ENCODE results near the gene MAJIN. TPM values are rescaled to one million over a fixed set of nuclear protein-coding genes. Genes with fewer than 3 reads are reported as not detected.

Gene MAJIN
- total RNA-seq, 2 experiments from 2014 or later, result 0.29 to 0.37 TPM

- H3K9me3 Mint-ChIP-seq, result no peaks in the 10 kb centered on the region
- peaks cover 6% of the 10 kb centered on the region for H3K36me3 Mint-ChIP-seq (ENCODE audit: low read depth)
- peak; percentile 95 for DNase-seq
- intact Hi-C loops (cut with micrococcal nuclease), result loop anchor here (1.0 kb wide), 1 partner anchor 47 kb away; no protein-coding TSS in a partner anchor
- no peak overlapping the region for H3K4me3 Mint-ChIP-seq
- no peak overlapping the region for H3K27ac Mint-ChIP-seq
- peaks cover 2% of the 10 kb centered on the region for H3K4me1 Mint-ChIP-seq (ENCODE audit: low read depth)
- no peaks in the 10 kb centered on the region for H3K27me3 Mint-ChIP-seq (ENCODE audit: low read depth)
- CTCF ChIA-PET, result interaction anchor here (0.5 to 30.8 kb wide), 9 partner anchors 9 to 1187 kb away, joined by 3 to 992 read pairs (median 4); partner anchors contain the start of gene CDC42BPG
Observed at GRCh38 chr11:64894070-64894811, 77.7 kb downstream of the MAJIN start.

GRCh38 chr11:64893194-64894069, 78.5 kb downstream of the MAJIN start:
- Mint-ChIP-seq H3K36me3 (ENCODE audit: low read depth) (peaks cover 5% of the 10 kb centered on the region), H3K27me3 (ENCODE audit: low read depth) (no peaks in the 10 kb centered on the region), H3K9me3 (no peaks in the 10 kb centered on the region), H3K4me1 (ENCODE audit: low read depth) (peaks cover 2% of the 10 kb centered on the region), H3K27ac (no peak overlapping the region), H3K4me3 (no peak overlapping the region)
- DNase-seq, result no peak
- intact Hi-C loops (cut with micrococcal nuclease), result loop anchor here (1.0 kb wide), 1 partner anchor 46 kb away; no protein-coding TSS in a partner anchor
- CTCF ChIA-PET, result interaction anchor here (0.5 to 30.8 kb wide), 8 partner anchors 8 to 1188 kb away, joined by 3 to 992 read pairs (median 4); partner anchors contain the start of genes ARL2 and CDC42BPG

GRCh38 chr11:64892838-64893193, 79.1 kb downstream of the MAJIN start:
- intact Hi-C loops (cut with micrococcal nuclease), result no loop called here
- H3K4me1 Mint-ChIP-seq (ENCODE audit: low read depth), result peaks cover 6% of the 10 kb centered on the region
- H3K27me3 Mint-ChIP-seq (ENCODE audit: low read depth), result no peaks in the 10 kb centered on the region
- CTCF ChIA-PET, result interaction anchor here (0.8 to 30.8 kb wide), 4 partner anchors 8 to 219 kb away, joined by 3 to 992 read pairs (median 9); partner anchors contain the start of genes ARL2, CDC42BPG and TM7SF2
- no peak for DNase-seq
- no peaks in the 10 kb centered on the region for H3K9me3 Mint-ChIP-seq
- peaks cover 4% of the 10 kb centered on the region for H3K36me3 Mint-ChIP-seq (ENCODE audit: low read depth)
- no peak overlapping the region for H3K4me3 Mint-ChIP-seq
- no peak overlapping the region for H3K27ac Mint-ChIP-seq

- no peak for DNase-seq
- H3K36me3 Mint-ChIP-seq (ENCODE audit: low read depth), result peaks cover 4% of the 10 kb centered on the region
- no peak overlapping the region for H3K4me3 Mint-ChIP-seq
- H3K27ac Mint-ChIP-seq, result no peak overlapping the region
- H3K27me3 Mint-ChIP-seq (ENCODE audit: low read depth), result no peaks in the 10 kb centered on the region
- no peaks in the 10 kb centered on the region for H3K9me3 Mint-ChIP-seq
- peaks cover 9% of the 10 kb centered on the region for H3K4me1 Mint-ChIP-seq (ENCODE audit: low read depth)
- intact Hi-C loops (cut with micrococcal nuclease), result no loop called here
- CTCF ChIA-PET, result interaction anchor here (0.8 to 30.8 kb wide), 4 partner anchors 7 to 220 kb away, joined by 3 to 992 read pairs (median 9); partner anchors contain the start of genes ARL2, CDC42BPG and TM7SF2
Observed at GRCh38 chr11:64892411-64892831, 79.5 kb downstream of the MAJIN start.

- Mint-ChIP-seq H3K27me3 (ENCODE audit: low read depth) (no peaks in the 10 kb centered on the region), H3K27ac (no peak overlapping the region), H3K4me3 (no peak overlapping the region), H3K36me3 (ENCODE audit: low read depth) (peaks cover 4% of the 10 kb centered on the region), H3K4me1 (ENCODE audit: low read depth) (peaks cover 15% of the 10 kb centered on the region), H3K9me3 (no peaks in the 10 kb centered on the region)
- intact Hi-C loops (cut with micrococcal nuclease), result no loop called here
- DNase-seq, result no peak
- CTCF ChIA-PET, result interaction anchor here (0.8 to 30.8 kb wide), 3 partner anchors 37 to 220 kb away, joined by 3 to 992 read pairs (median 3); partner anchors contain the start of genes ARL2, CDC42BPG and TM7SF2
Observed at GRCh38 chr11:64891880-64892279, 80.0 kb downstream of the MAJIN start.

- H3K9me3 Mint-ChIP-seq, result no peaks in the 10 kb centered on the region
- H3K27ac Mint-ChIP-seq, result no peak overlapping the region
- peaks cover 16% of the 10 kb centered on the region for H3K4me1 Mint-ChIP-seq (ENCODE audit: low read depth)
- intact Hi-C loops (cut with micrococcal nuclease), result no loop called here
- DNase-seq, result no peak
- H3K36me3 Mint-ChIP-seq (ENCODE audit: low read depth), result peaks cover 4% of the 10 kb centered on the region
- H3K4me3 Mint-ChIP-seq, result no peak overlapping the region
- CTCF ChIA-PET, result interaction anchor here (1.0 to 30.8 kb wide), 4 partner anchors 15 to 123 kb away, joined by 3 to 992 read pairs (median 4); partner anchors contain the start of genes ARL2 and CDC42BPG
- H3K27me3 Mint-ChIP-seq (ENCODE audit: low read depth), result no peaks in the 10 kb centered on the region
Observed at GRCh38 chr11:64891215-64891848, 80.6 kb downstream of the MAJIN start.

GRCh38 chr11:64890522-64890939, 81.4 kb downstream of the MAJIN start:
- Mint-ChIP-seq H3K4me3 (peak overlapping the region; percentile 21), H3K4me1 (ENCODE audit: low read depth) (peaks cover 23% of the 10 kb centered on the region), H3K36me3 (ENCODE audit: low read depth) (peaks cover 2% of the 10 kb centered on the region), H3K9me3 (no peaks in the 10 kb centered on the region), H3K27ac (no peak overlapping the region), H3K27me3 (ENCODE audit: low read depth) (no peaks in the 10 kb centered on the region)
- no peak for DNase-seq
- CTCF ChIA-PET, result interaction anchor here (0.6 to 30.8 kb wide), 4 partner anchors 9 to 36 kb away, joined by 3 to 992 read pairs (median 4); partner anchors contain the start of gene CDC42BPG
- intact Hi-C loops (cut with micrococcal nuclease), result no loop called here

- no peak overlapping the region for H3K27ac Mint-ChIP-seq
- intact Hi-C loops (cut with micrococcal nuclease), result loop anchor here (1.0 kb wide), 1 partner anchor 11 kb away; the partner anchor contains the start of gene EHD1
- CTCF ChIA-PET, result interaction anchor here (0.6 to 30.8 kb wide), 5 partner anchors 10 to 127 kb away, joined by 3 to 992 read pairs (median 7); partner anchors contain the start of gene CDC42BPG
- no peak overlapping the region for H3K4me3 Mint-ChIP-seq
- H3K27me3 Mint-ChIP-seq (ENCODE audit: low read depth), result no peaks in the 10 kb centered on the region
- H3K36me3 Mint-ChIP-seq (ENCODE audit: low read depth), result no peaks in the 10 kb centered on the region
- peaks cover 31% of the 10 kb centered on the region for H3K4me1 Mint-ChIP-seq (ENCODE audit: low read depth)
- no peaks in the 10 kb centered on the region for H3K9me3 Mint-ChIP-seq
- DNase-seq, result no peak
Observed at GRCh38 chr11:64888729-64889511, 83.0 kb downstream of the MAJIN start.

- H3K27me3 Mint-ChIP-seq (ENCODE audit: low read depth), result no peaks in the 10 kb centered on the region
- peaks cover 31% of the 10 kb centered on the region for H3K4me1 Mint-ChIP-seq (ENCODE audit: low read depth)
- DNase-seq, result no peak
- H3K27ac Mint-ChIP-seq, result peak overlapping the region; percentile 73
- H3K9me3 Mint-ChIP-seq, result no peaks in the 10 kb centered on the region
- no peaks in the 10 kb centered on the region for H3K36me3 Mint-ChIP-seq (ENCODE audit: low read depth)
- peak overlapping the region; percentile 68 for H3K4me3 Mint-ChIP-seq
- CTCF ChIA-PET, result interaction anchor here (0.7 to 30.8 kb wide), 6 partner anchors 10 to 84 kb away, joined by 3 to 992 read pairs (median 6); partner anchors contain the start of genes CDC42BPG and EHD1
- intact Hi-C loops (cut with micrococcal nuclease), result loop anchor here (1.0 kb wide), 1 partner anchor 10 kb away; the partner anchor contains the start of gene EHD1
Observed at GRCh38 chr11:64888406-64888728, 83.5 kb downstream of the MAJIN start.

All from activated naive CD4-positive, alpha-beta T cell treated with anti-CD3 and anti-CD28 coated beads for 36 hours (primary cell).